Measurements from ENCODE around the gene EGFL7.

The EGFL7 gene

DNA sequence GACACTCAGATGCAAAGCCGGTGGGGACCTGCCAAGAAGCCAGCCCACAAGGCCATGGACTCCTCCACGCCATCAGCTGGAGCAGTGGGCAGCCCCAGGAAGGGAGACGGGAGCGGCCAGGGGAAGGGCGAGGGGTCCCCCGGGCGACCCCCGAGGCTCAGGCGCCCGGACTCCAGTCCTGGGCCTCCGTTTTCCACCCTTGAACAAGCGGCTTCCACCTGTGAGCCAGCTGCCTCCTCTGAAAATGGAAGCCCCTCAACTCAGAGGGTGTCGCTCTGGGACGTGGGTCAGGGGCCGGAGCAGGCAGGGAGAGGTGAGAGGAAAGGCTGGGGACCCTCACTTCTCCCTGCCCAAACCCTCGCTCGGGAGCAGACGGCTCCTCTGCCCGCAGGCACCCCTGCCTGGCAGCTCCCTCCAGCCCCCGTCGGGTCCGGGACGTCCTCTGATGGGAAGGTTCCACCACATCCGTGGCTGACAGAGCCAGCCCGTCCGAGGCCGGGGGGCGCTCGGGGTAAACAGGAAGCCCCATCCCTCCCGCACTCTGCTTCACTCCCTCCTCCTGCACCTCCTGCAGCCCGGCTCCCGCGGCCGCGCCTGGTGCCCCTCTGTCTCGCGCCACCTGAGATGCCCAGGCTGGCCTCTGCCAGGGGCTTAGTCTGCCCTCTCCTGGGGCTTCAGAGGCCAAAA lies 3.7 kb upstream of the EGFL7 start:
- DNase-seq: no peak

DNA sequence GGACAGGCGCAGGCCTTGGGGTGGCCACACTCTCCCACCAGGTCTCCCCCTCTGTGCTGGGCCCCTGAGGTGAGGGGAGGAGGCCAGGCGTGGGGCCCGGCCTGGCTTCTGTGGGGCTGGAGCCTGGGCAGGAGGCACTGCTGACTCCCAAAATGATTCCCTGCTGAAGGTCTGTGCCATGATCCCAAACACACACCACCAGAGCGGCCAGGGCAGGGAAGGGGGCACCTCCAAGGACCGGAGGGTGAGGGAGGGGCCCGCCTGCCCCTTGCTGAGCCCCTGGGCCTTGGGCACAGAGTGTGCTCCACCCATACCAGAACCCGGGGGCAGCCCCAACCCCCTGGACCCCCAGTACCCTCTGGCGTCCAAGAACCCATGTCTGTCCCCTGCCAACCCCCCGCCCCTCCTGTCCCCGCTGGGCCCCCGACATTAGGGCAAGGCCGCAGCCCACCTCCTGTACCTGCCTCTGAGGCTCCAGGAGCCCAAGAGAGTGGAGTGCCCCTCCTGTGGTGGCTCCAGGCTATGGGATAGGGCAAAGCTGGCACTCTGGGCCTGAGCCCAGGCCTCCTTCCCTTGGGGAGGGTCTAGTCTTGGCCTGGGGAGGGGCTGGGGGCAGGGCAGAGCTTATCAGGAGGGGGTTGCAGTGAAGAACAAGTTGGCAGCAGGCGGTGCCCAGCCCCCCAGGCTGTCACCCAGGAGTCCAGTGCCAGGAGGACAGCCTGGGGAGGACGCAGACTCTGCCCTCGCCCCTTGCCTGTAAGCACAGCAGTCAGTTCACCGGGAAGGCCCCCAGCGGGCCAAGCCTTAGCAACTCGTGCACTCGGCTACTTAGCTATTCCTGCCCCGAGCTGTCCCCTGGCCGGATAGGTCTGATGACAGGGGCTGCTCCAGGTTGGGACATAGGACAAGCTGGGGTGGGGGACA lies 2.6 kb upstream of the EGFL7 start:
- no peak for DNase-seq

DNA sequence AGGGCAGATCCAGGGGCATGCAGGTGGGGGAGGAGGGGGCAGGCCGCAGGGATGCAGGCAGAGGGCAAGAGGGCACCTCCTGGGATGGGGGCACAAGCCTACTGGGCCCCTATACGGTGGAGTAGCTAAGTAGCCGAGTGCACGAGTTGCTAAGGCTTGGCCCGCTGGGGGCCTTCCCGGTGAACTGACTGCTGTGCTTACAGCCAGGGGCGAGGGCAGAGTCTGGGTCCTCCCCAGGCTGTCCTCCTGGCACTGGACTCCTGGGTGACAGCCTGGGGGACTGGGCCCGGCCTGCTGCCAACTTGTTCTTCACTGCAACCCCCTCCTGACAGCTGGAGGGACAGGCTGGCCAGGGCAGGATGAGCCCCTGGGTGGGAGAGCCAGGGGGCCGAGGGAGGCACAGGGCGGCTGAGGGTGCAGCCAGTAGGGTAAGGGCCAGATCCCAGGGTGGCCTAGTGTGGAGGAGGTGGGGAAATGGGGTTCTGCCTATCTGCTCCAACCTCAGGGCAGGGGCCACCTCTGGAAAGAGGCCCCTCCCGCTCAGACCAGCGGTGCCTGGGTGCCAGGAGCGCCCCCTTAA lies 1.7 kb upstream of the EGFL7 start:
- DNase-seq: no peak

DNA sequence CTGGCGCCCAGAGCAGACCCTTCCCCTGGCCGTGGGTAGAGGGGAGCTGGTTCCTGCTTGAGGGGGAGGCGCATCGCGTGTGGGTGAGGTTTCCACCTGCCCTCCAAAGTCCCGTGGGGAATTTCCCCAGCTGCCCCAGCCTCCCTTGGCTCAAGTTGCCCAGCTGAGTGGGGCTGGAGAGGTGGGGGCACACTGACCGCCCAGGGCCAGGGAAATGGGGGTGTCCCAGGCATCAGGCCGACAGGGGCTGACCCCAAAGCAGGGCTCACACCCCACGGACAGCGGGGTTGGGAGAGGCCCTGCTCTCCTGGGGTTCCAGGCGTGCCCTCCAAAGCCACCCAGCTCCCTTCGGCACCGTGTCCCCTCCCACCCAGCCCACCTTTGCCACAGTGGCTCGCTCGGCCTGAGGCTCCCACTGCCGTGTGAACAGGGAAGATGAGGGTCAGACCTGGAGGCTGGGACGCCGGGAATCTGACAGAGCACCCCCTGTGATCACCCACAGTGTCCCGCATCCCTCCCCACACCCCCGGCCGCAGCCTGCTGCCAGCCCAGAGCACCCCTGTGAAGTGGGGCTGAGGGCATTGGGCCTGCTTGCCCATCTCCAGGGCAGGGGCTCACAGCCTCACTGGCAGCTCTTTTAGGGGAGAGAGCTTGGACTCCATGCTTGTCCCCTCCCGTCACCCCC lies 933 bp upstream of the EGFL7 start:
- DNase-seq: no peak

DNA sequence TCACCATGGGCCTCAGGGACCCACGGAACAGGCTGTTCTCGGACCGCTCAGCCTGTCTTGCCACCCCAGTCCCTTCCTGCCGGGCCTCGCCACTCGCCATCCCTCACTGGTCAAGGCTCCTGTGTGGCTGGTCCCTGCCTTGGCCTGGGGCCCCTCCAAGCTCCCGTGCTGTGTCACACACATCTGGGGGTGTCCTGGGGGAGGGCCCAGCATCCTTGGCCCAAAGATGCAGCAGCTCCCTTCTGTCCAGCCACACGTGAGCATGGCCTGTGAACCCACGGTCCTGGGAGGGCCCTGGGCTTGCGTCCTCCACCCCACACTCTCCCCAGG lies 425 bp upstream of the EGFL7 start:
- no peak for DNase-seq

DNA sequence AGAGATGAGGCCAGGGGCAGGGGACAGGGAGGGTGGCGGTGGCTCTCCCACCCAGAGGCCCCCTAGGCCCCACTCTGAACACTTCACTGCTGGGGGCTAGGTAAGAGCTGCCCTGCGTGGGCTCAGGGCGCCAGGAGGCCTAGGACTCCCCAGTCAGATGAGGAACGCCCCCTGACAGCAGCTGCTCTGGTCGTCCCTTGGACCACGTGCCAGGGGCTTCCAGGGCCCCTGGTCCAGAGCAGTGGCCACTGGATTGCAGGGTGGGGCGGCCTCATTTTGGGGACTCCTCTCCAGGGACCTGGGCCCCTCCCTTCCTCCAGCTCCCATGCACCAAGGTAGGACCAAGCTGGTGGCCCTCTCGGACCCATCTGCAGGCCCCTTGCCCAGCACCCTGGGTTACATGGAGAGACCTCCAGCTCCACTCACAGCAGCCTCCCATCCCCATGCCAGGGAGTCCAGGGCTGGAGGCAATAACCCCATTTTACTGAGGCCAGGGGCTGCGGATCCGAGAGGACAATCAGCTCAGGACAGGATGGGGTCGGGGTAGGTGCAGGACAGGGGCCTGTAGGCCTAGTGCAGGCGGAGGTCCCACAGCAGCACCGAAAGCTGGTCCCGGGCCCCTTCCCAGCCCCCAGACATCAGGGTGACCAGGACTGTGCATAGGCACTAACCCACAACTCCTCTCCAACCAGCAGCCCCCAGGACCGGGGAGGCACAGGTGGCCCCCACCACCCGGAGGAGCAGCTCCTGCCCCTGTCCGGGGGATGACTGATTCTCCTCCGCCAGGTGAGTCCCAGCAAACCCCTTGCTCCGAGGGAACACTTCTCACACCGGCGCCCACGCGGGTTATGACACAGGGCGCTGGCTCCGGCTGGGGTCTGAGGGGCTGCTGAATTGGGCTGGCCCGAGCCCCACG lies 1.5 kb downstream of the EGFL7 start:
- no peak for DNase-seq

DNA sequence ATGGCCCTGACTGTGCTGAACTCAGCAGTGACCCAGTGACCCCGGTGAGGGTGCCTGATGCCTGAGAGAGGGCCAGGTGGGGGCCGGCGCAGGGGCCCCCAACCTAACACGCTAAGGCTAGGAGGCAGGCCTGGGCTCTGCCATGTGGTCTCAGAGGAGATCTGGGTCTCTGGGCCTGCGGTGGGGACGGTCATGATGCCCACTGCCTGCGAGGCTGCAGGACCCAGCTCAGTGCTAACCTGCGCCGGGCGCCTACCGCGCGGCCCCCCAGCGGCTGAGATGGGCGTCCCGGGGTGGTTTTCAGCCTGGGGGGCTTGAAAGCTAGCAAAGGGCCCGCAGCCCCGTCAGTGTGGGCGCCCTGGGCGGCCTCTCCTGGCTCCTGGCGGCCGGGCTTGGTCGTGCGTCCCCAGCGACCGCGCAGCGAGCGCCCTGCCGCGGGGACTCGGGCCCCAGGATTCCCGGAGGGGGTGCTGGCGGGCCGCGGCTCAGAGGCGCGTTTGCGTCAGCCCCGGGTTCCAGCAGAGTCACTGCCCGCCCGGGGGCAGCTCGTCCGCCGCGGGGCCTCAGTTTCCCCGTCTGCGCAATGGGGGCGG lies 2.5 kb downstream of the EGFL7 start:
- DNase-seq: peak; percentile 71

DNA sequence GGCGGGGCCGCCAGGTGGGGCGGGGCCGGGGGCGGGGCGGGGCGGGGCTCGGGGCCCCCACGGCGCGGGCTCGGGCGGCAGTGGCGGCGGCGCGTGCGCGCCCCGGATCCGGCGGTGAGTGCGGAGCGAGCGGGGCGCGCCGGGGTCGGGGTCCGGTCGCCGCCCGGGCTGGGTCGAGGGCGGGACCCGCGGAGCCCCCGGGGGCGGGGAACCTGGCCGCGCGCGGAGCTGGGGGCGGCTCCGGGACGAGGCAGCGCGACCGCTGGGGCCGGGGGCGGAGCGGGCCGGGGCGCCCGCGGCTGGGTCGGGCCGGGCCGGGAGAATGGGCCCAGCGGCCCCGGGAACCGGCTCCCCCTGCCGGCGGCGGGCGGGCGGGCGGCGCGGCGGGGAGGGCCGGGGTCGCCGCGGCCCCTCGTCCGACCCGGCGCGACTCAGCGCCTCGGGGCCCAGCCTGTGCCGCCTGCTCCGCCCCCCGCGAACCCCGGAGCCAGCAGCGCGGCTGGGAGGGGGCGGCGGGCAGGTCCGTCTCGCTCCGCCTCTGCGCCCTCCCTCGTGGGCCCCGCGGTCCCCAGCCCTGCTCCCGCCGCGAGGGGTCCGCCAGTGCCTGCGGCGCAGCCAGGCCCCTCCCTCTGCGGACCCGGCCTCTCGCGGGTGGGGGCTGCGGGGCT lies 3.1 kb downstream of the EGFL7 start:
- no peak for DNase-seq

DNA sequence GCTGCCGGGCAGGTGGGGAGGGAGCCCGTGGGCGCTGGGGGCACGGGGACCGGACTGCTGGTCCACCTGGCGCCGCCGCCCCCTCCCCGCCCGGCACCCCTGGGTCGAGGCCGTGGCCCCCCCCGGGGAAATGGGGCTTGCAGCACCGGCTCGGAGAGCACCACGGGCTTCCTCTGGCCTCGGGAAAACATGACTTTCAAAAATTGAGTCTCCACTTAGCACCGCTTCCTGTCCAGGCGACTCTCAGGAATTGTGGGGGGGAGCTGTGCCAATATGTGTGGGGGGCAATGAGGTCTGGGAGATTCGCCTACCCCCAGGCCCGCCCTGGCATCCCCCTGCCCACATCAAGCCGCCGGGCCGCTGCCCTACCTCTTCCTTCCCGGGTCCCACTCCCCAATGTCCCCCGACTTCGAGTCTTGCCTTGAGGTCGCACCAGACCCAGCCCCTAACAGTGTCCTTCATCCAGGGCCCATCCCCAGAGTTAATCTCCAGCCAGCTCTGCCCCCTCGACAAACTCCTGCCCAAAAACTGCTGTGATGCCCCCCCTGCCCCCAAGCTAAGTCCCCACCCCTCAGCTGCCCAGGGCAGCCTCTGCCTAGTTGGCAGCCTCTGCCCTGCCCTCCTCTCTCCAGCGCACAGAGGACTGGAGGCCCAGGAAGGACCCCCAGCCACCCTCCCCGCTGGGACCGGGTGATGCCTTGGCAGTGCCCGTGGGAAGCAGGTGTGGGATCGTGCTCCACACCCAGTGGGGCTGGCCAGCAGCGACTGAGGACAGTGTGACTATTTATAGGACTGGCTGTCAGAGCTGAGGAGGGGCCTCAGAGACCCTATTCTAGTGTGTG lies 3.9 kb downstream of the EGFL7 start:
- peak; percentile 68 for DNase-seq

DNA sequence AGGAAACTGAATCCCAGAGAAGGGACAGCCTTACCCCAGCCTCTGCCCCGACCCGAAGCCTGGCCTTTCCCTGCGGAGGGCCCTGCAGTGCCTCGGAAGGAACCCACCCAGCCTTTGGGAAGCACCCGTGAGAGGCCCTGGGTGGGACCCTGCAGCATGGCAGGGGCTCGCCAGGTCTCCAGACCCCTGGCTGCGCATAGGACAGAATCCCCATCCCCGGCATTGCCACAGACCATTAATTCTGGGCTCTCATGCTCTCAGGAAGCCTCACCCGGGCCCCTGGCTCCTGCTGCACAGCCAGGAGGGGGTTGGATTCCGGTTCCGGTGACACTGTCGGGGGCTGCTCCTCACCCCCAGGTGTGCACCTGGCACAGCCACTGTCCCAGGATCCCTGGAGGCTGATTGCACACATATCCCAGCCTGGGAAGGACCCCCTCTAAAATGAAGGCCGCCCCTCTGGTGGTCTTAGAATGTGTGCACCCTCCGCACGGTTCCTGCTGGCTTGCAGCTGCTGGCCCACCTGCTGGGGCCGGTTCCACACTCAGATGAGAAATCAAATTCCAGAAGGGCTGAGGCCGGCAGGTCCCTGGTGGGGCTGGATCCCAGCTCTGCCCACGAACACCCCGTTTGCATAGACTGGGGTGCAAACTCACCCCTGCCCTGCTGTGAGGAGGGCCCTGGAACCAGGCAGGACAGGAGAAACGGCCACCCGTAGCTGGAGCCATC lies 4.7 kb downstream of the EGFL7 start:
- peak; percentile 46 for DNase-seq

DNA sequence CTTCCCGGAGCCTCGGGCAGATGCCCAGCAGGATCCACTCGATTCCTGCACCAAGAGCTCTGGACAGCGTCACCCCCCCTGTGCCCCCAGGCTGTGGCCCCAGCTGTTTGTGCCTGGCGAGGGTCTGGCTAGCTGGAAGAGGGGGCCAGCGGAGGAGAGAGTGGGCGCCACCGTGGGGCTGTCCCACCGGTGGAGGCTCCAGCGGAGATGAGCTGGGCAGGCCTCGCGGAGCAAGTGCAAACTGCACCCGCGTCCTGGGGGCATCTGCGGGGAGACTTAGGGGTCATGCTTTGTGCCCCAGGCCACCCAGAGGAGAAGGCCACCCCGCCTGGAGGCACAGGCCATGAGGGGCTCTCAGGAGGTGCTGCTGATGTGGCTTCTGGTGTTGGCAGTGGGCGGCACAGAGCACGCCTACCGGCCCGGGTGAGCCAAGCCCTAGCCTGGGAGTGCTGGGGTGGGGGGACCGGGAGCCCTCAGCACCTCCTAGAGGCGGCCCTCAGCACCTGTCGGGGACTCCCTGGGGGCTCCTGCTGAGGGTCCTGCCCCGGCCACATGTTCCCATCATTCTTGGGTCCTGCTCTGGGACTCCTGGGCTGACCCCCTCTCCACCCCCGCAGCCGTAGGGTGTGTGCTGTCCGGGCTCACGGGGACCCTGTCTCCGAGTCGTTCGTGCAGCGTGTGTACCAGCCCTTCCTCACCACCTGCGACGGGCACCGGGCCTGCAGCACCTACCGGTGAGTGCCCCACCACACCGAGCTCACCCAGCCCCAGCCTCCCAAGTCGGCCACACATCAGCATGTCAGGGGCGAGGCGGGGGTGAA lies 5.4 kb downstream of the EGFL7 start:
- no peak for DNase-seq

DNA sequence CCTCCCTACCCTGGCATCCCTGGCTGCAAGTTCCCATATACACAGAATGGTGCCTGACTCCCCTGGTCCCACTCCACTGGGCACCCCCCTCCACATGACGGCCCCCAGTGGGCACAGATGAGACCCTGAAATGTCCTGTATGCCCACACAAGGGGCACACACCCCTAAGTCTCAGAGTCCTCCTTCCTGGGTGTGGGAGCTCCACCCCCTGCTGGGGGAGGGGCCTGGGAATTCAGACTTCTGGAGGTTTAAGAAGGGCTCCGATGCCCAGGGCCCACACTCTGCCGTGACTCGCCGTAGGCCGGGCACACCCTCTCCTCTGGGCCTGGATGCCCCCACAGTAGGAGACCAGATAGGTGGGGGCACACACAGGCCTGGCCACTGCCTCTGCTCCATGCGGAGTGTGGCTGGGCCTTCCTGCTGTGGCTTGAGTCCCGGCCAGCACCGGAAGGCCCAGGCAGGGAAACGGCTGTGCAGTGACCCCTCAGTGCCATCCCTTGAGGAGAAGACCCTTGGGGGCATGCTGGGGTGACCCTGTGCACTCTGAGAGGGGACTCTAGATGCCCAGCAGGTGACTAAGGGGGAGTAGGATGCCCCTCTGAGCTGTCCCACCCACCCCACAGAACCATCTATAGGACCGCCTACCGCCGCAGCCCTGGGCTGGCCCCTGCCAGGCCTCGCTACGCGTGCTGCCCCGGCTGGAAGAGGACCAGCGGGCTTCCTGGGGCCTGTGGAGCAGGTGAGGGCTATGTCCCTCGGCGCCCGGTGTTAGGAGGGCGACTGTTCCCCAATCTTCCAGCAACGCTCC lies 6.5 kb downstream of the EGFL7 start:
- peak; percentile 11 for DNase-seq

DNA sequence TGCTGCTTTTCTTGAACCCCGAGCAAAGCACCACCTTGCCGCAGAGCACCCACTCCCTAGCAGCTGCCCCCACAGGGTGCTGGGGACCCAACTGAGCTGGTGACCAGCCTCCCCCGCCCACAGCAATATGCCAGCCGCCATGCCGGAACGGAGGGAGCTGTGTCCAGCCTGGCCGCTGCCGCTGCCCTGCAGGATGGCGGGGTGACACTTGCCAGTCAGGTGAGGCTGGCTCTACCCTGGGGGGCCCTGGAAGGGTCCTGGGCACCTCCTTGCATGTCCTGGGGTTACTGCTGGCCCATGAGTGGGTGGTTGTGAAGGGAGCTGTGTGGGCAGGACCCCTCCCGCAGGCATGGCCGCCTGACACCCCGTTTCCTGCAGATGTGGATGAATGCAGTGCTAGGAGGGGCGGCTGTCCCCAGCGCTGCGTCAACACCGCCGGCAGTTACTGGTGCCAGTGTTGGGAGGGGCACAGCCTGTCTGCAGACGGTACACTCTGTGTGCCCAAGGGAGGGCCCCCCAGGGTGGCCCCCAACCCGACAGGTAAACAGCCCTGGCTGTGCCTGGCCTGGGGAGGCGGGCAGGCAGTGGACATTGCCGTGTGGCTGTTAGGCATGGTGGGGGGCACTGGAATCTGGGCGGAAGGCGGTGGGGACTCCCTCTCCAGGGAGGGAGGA lies 7.2 kb downstream of the EGFL7 start:
- no peak for DNase-seq

DNA sequence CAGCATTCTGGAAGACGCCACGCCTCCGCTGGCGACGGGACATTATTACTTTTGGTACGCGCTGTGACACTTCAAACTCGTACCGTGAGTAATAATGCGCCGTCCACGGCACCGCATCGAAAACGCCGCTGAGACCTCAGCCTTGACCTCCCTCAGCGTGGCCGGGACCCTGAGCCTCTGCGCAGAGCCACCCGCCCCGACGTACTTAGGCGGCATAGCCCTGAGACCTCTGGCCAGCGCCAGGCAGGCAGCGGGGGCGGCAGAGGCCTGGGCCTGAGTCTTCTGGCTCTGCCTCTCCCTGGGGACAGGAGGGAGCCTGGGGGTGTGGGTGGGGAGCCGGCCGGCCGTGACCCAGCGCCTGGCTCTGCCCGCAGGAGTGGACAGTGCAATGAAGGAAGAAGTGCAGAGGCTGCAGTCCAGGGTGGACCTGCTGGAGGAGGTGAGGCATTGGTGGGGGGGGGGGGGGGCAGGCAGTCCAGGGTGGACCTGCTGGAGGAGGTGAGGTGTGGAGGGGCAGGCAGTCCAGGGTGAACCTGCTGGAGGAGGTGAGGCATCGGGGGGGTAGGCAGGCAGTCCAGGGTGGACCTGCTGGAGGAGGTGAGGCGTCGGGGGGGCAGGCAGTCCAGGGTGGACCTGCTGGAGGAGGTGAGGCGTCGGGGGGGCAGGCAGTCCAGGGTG lies 8.0 kb downstream of the EGFL7 start:
- DNase-seq: no peak

DNA sequence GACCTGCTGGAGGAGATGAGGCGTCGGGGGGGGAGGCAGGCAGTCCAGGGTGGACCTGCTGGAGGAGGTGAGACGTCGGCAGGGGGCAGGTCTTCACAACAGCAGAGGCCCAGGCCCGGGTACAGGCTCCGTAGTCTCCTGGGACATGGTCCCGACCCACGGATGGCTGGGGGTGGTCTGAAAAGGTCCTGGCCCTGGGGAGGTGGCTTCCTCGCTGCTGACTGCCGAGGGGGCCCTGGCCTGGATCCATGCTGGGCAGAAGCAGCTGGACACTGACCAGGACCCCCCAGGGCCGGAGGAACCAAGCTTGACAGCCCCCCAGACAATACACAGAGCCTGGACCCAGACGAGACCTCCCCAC lies 8.5 kb downstream of the EGFL7 start:
- no peak for DNase-seq
